HCT116 (cell line): ENCODE measurements around the gene SCN4A. TPM values are rescaled to one million over a fixed set of nuclear protein-coding genes. Genes with fewer than 3 reads are reported as not detected.
A peak's percentile ranks its signal among the peaks of the same experiment; 100 is the strongest.

Experiments used
- ATAC-seq: fragments of 200-7000 bp; cut with Tn5 transposase; 2 replicates; pipeline ENCODE4 v1.9.1; 2020; ENCODE audit warnings: mild to moderate bottlenecking, moderate library complexity
- BruUV-seq: library from RNA; stranded (reverse); fragments of 400-500 nt; replicated peaks from 2 replicates; lab custom pipeline; 2021; lab: Mats Ljungman, UMichigan
- CTCF ChIA-PET: fragments of 300-600 bp; sonication (Branson Sonifier 250); formaldehyde crosslinking; loops from one replicate; lab custom pipeline; 2021; ENCODE audit warnings: antibody characterized with exemption; lab: Charles Lee
- POLR2A ChIA-PET: fragments of 300-600, 350-600 bp; sonication (Branson Sonifier 250); formaldehyde crosslinking; loops from one replicate; lab custom pipeline; 2021; ENCODE audit warnings: antibody characterized with exemption; lab: Charles Lee
- RAD21 ChIA-PET, 2 experiments: fragments of 300-600 bp; sonication (Branson Sonifier 250); formaldehyde crosslinking; loops; one replicate each; lab custom pipeline; 2023; ENCODE audit warnings: low total read pairs in 2 of 2; ENCODE audit not compliant: uncharacterized antibody in 2 of 2, unreplicated experiment in 2 of 2, low non-redundant PET in 1 of 2; lab: Charles Lee
- DNase-seq: peaks from one replicate; pipeline ENCODE4 v3.0.0-alpha.2; 2010; ENCODE audit warnings: low read depth, low spot score
- H2AFZ ChIP-seq: fragments of 200-600 bp; shearing (Covaris generic), sonication (generic); 2 replicates; pipeline ENCODE4 v1.6.1; 2017; ENCODE audit warnings: low read depth, mixed run types, mixed read lengths, antibody characterized with exemption, low read length; ENCODE audit not compliant: poor library complexity, severe bottlenecking
- H3K27ac ChIP-seq: 2 replicates; pipeline ENCODE4 v1.5.1; 2012; ENCODE audit warnings: low read depth, low read length
- H3K27me3 ChIP-seq: fragments of 200-600 bp; sonication (generic); 2 replicates; pipeline ENCODE4 v1.6.1; 2016; ENCODE audit warnings: mixed run types, low read length, mixed read lengths; ENCODE audit not compliant: insufficient read depth
- H3K36me3 ChIP-seq, 2 experiments: fragments of 200-500 bp in 1 of 2; fragments of 200-600 bp in 1 of 2; sonication (Bioruptor generic) in 1 of 2; sonication (generic) in 1 of 2; 2 replicates each; pipeline versions ENCODE4 v1.5.1 to v1.6.1; 2014 to 2016; ENCODE audit warnings: low read length in 2 of 2, inconsistent platforms in 1 of 2, mixed read lengths in 1 of 2, mixed run types in 1 of 2; ENCODE audit not compliant: insufficient read depth in 2 of 2, control insufficient read depth in 1 of 2
- H3K4me1 ChIP-seq, 2 experiments: fragments of 200-600 bp in 1 of 2; sonication (generic) in 1 of 2; 2 replicates each; pipeline versions ENCODE4 v1.5.1 to v1.6.1; 2012 to 2017; ENCODE audit warnings: low read length in 2 of 2, inconsistent platforms in 1 of 2, mild to moderate bottlenecking in 1 of 2, mixed read lengths in 1 of 2, mixed run types in 1 of 2, moderate library complexity in 1 of 2; ENCODE audit not compliant: insufficient read depth in 2 of 2, control insufficient read depth in 1 of 2
- H3K4me2 ChIP-seq: fragments of 200-600 bp; sonication (generic); 2 replicates; pipeline ENCODE4 v1.6.1; 2017; ENCODE audit warnings: mixed run types, low read length, mixed read lengths
- H3K4me3 ChIP-seq, 2 experiments: fragments of 200-600 bp in 1 of 2; sonication (generic) in 1 of 2; replicated peaks in 1 of 2; 2 replicates each; pipeline ENCODE4 v1.5.1; 2011 to 2016; ENCODE audit warnings: low read length in 2 of 2, control low read depth in 1 of 2, low read depth in 1 of 2, mild to moderate bottlenecking in 1 of 2, mixed read lengths in 1 of 2, mixed run types in 1 of 2
- H3K79me2 ChIP-seq: fragments of 200-600 bp; sonication (generic); 2 replicates; pipeline ENCODE4 v1.6.1; 2017; ENCODE audit warnings: mild to moderate bottlenecking, mixed run types, low read length, moderate library complexity, mixed read lengths; ENCODE audit not compliant: insufficient read depth
- H3K9ac ChIP-seq: fragments of 200-600 bp; sonication (generic); 2 replicates; pipeline ENCODE4 v1.6.1; 2016; ENCODE audit warnings: low read length, mixed read lengths
- H3K9me2 ChIP-seq: fragments of 200-600 bp; sonication (generic), shearing (Covaris generic); 2 replicates; pipeline ENCODE4 v1.6.1; 2017; ENCODE audit warnings: mixed run types, mild to moderate bottlenecking, moderate library complexity; ENCODE audit not compliant: insufficient read depth
- H3K9me3 ChIP-seq, 2 experiments: fragments of 200-500 bp in 1 of 2; fragments of 200-600 bp in 1 of 2; sonication (Bioruptor generic) in 1 of 2; sonication (generic) in 1 of 2; 2 replicates each; pipeline ENCODE4 v1.6.1; 2014 to 2017; ENCODE audit warnings: low read length in 2 of 2, mixed read lengths in 2 of 2, inconsistent platforms in 1 of 2, low read depth in 1 of 2, mild to moderate bottlenecking in 1 of 2, mixed run types in 1 of 2, moderate library complexity in 1 of 2; ENCODE audit not compliant: control insufficient read depth in 1 of 2, insufficient read depth in 1 of 2
- H4K20me1 ChIP-seq: fragments of 200-600 bp; sonication (generic), shearing (Covaris generic); 2 replicates; pipeline ENCODE4 v1.6.1; 2017; ENCODE audit warnings: mixed run types, mild to moderate bottlenecking, moderate library complexity; ENCODE audit not compliant: insufficient read depth
- POLR2AphosphoS5 ChIP-seq: IDR thresholded peaks from 2 replicates; pipeline ENCODE4 v1.6.1; 2011; ENCODE audit warnings: mild to moderate bottlenecking, low read depth, low read length, moderate library complexity
- ZBTB33 ChIP-seq: IDR thresholded peaks from 2 replicates; pipeline ENCODE4 v1.6.1; 2011; ENCODE audit warnings: mild to moderate bottlenecking, low read length, moderate library complexity; ENCODE audit not compliant: insufficient replicate concordance; ENCODE audit errors: extremely low read depth
- intact Hi-C: fragments of 100-400 bp; cut with micrococcal nuclease; formaldehyde crosslinking; loops from 2 replicates; pipeline ENCODE4 v1.10.0; 2022
- total RNA-seq: library from RNA; stranded (reverse); gene quantifications from one replicate; pipeline ENCODE4 v1.2.1, GENCODE V29; 2021; ENCODE audit not compliant: unreplicated experiment
- TF ChIP-seq, protein P1 (sequence below): IDR thresholded peaks from 2 replicates; pipeline ENCODE4 v1.6.1; 2012

The SCN4A gene
- total RNA-seq, 1 experiment from 2014 or later: 2.7 TPM

- Histone ChIP-seq H3K9ac (no peak overlapping the region), H3K27ac (no peak overlapping the region), H3K79me2 (no peaks in the 10 kb centered on the region), H4K20me1 (no peaks in the 10 kb centered on the region), H3K4me1 (peaks cover 7 to 20% of the 10 kb centered on the region in 2 experiments), H3K4me2 (peak overlapping the region; percentile 77; the same call in 1 of the 2 replicates), H3K9me2 (no peaks in the 10 kb centered on the region), H3K9me3 (no peaks in the 10 kb centered on the region), H3K4me3 (no peak overlapping the region), H3K27me3 (peaks cover 27% of the 10 kb centered on the region; the same call in 1 of the 2 replicates), H3K36me3 (no peaks in the 10 kb centered on the region), H2AFZ (no peak overlapping the region)
- CTCF ChIA-PET: interaction anchor here (0.8 to 7.3 kb wide), 14 partner anchors 9 to 144 kb away, joined by 3 to 77 read pairs (median 6); partner anchors contain the start of gene GH1
- RAD21 ChIA-PET: interaction anchor here (0.8 to 1.6 kb wide), 4 partner anchors 39 to 144 kb away, joined by 3 to 6 read pairs (median 3); no protein-coding TSS in a partner anchor
- DNase-seq (no peak), ATAC-seq (no peak; the same call in 1 of the 2 replicates)
- no TSS peak for BruUV-seq
- POLR2A ChIA-PET: interaction anchor here (1.2 kb wide), 1 partner anchor 71 kb away, joined by 3 read pairs; no protein-coding TSS in a partner anchor
- TF ChIP-seq ZBTB33 (no peak), POLR2AphosphoS5 (no peak)
- TF ChIP-seq, protein P1, sequence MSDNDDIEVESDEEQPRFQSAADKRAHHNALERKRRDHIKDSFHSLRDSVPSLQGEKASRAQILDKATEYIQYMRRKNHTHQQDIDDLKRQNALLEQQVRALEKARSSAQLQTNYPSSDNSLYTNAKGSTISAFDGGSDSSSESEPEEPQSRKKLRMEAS: no peak
- intact Hi-C loops: loop anchor here (1.0 kb wide), 1 partner anchor 70 kb away; no protein-coding TSS in a partner anchor
Measured at GRCh38 chr17:63989622-63990345, 17.1 kb upstream of the SCN4A start.
